GM12801 (cell line): ENCODE results near the gene CACNG5.

Source experiments
- TF ChIP-seq, protein P1 (sequence below): IDR thresholded peaks from one replicate; pipeline ENCODE4 v1.5.1; 2011; ENCODE audit warnings: control low read depth; ENCODE audit not compliant: insufficient read length; ENCODE audit errors: extremely low read depth

The CACNG5 gene

DNA sequence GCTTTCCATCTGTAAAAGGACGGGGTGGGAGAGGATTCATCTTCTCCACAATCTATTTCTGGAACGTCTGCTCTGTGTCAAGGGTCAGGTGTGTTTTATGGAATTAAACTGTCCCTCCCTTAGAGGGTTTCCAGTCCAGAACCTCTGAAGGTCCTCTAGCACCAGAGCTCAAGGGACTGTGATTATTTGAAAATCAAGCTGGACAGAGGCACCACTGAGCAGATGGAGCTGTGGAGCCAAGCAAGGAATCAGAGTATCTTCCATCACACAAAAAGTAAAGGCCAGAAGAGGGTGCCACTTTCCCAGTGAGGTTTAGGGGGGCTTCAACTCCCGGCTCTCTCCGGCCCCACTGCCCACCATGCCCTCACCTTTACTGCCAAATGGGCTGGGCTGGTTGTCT is 6.8 kb downstream of the CACNG5 start:
- TF ChIP-seq, protein P1, sequence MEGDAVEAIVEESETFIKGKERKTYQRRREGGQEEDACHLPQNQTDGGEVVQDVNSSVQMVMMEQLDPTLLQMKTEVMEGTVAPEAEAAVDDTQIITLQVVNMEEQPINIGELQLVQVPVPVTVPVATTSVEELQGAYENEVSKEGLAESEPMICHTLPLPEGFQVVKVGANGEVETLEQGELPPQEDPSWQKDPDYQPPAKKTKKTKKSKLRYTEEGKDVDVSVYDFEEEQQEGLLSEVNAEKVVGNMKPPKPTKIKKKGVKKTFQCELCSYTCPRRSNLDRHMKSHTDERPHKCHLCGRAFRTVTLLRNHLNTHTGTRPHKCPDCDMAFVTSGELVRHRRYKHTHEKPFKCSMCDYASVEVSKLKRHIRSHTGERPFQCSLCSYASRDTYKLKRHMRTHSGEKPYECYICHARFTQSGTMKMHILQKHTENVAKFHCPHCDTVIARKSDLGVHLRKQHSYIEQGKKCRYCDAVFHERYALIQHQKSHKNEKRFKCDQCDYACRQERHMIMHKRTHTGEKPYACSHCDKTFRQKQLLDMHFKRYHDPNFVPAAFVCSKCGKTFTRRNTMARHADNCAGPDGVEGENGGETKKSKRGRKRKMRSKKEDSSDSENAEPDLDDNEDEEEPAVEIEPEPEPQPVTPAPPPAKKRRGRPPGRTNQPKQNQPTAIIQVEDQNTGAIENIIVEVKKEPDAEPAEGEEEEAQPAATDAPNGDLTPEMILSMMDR: no peak

DNA sequence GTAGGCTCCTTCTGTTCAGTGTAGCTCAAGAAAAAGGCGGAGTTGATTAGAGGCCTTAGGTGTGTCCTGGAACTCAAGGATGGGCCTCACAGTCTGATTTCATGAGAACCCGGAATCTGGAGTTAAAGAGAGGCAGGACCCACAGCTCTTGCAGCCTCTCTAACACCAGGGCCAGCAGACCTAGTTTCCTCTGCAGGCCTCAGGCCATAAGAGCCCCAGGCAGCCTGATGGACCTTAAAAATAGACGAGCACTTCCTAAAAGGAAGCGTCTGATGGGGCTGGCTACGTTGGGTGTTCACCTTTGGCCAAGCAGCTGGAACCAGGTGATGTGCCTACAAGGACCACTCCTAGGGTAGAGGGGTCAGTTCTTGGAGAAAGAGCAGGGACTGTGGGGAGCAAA is 7.6 kb downstream of the CACNG5 start:
- TF ChIP-seq, protein P1: no peak

DNA sequence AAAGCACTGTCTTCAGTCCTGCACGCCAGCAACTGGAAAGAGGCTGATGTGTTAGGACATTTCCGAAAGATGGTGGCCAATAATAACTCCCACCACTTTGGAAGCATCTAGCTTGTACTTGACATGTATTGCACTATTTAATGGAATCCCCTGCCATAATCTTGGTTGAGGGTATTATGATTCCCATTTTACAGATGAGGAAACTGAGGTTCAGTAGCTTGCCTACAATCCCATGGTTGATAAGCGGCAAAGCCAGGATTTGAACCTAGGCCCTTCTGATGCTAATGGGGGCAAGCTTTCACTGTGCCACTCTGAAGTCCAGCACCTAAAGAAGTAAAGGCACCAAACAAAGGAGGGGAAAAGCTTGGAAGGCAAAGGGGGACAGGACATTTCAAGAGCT is 8.0 kb downstream of the CACNG5 start:
- TF ChIP-seq, protein P1: no peak

DNA sequence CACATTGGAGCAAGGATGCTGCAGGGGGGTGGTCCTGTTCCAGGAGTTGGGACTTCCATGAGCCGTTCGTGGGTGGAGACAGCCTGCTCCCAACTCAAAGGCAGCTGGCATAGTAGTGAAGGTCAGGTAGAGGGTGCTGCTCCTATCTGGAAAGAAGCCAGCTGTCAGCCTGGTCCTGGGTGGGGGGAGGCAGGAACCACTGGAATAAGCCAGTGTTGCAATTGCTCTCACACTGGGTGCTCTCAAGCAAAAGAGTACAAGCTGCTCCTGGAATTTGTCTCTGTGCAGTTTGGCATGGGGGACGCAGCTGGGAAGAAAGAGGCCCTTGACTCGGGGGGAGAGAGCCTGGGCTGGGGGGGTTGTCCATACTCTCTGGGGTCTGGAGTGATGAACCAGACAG is 8.7 kb downstream of the CACNG5 start:
- TF ChIP-seq, protein P1: no peak

DNA sequence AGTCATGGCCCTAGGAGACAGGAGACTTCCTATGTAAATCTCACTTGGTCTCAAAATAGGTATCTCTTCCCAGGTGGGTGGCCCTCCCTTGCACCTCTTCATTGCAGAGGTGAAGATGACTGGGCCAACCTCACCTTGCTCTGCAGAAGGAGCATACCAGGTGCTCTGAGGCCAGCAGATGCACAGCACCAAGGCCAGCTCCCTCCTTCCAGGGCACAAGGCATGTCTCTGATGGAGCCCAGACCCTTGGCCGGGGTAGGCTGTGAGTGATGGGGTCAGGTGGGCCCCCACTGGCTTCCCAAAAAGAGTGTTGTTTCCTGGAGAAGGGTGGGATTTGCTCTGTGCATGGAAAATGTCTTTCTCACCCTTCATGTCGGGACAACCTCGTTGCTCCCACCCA is 12.8 kb downstream of the CACNG5 start:
- TF ChIP-seq, protein P1: no peak

DNA sequence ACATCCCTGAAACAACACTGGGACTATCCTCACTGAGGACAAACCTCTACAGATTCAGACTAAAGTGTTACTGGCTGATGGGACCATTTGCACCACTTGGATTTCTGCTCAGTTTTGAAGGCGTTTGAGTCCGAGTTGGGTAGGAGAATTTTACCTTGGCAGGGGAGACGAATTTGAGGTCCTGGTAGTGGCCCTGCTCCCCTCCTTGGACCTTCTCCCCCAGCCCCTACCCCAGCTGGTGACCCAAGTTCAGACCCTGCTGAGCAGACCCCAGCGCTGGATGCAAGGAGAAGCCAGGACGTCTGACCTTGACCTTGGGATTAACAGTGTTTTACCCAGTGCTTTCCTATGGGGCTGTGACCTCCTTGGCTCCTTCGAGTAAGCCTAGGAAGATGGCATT is 13.6 kb downstream of the CACNG5 start:
- TF ChIP-seq, protein P1: no peak

DNA sequence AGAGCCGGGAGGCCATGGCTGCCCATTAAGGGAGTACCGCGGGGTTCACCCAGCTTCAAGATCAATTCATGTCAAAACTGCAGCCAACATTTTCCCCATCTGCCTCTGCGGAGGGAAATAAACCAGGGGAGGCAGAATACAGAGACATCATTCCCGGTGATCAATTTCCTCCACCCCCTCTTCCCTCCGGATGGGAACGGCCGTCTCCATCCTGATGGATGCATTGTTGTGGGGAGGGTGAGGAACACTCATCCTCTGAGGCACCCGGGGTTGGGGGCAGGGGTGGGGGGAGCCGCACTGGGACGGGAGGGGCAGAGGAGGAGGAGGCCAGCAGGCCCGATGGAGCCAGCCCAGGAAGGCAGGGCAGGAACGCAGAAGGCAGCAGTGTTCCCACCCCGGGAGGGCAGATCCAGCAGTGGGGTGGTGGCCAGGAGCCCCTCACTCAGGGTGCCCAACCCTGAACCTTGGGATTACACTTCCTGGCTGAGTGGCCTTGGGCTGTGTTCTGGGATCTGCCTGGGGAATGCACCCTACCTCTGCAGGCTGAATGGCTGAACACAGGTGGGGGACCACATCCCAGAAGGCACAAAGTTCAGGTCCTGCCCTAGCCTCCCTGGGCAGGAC is 14.2 kb downstream of the CACNG5 start:
- TF ChIP-seq, protein P1: no peak
